Activated naive CD8-positive, alpha-beta T cell treated with anti-CD3 and anti-CD28 coated beads, Interleukin-2, amount 50 U/mL, for 16 hours (primary cell): Measurements from ENCODE around the gene FRMD5.

ENCODE experiments used
- DNase-seq: peaks from one replicate; pipeline ENCODE4 v3.0.0-alpha.2; 2020; ENCODE audit warnings: low read depth, low spot score

The FRMD5 gene

DNA sequence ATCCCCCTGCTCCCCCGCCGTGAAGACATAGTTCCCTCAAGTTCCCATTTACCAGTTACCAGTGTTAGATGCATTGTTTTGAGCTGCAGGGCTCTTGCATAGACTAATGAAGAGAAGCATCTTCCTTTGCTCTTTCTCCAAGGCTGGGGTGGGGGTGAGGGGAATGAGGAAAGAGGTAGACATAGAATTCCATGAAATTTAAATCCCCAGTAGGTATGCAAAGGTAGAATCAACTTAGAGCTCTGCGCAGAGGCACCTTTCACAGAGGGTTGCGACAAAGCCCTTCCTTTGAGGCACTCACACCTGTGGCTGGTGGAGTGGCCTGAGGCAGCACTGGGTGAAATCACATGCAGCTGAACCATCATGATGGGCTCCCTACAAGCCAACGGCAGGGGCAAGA is 266.9 kb downstream of the FRMD5 start:
- DNase-seq, result no peak

DNA sequence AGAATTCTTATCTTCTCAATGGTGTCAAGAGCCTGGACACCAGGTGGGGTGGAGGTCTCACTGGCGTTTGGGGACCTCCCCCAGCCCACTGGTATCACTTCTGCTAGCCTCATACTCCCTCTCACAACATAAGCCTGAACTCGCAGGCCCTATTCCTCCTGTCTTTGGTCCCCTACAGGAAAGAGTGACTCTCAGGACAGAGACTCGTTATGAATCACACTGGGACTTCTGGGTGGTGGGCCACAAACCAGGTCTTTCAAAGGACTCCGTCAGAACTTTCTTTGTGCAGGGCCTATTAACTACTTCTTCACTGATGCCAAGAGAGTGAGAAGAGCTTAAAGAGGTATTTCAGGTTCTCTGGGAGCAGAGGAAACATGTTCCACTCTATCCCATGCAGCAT is 267.9 kb downstream of the FRMD5 start:
- no peak for DNase-seq

DNA sequence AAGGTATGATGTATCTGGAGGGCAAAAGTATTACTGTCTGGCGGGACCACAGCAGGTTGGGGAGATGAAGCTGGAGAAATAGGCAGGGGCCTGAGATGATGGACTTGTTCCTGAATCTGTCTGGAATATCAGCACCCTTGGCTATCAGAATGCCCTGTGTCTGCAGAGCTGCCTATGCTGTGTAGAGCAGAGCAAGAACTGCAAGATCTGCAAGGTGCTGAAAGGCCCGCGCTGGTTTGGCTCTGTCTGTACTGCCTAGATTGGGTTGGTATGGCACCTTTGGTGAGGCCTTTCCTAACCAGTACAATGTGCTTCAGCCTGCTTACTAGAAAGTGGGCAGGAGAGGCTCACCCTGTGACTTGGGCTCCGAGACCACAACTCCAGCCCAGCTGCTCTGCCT is 271.5 kb downstream of the FRMD5 start:
- DNase-seq, result no peak

DNA sequence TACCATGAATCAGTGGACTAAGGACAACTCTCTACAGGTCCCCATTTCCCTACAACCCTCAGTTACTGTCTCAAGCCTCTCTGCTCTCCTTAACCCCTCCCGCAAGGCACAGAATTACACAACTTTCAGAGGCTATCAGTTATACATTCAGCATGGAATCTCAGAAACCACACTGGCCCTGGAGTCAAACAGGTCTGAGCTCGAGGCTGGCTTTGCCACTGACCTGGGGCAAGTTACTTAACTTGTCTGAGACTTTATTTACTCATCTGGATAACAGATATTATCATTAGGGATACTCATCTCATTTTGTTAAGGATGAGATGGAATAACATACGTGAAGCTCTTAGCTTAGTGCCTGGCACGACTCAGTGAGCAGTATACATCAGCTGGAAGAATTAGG is 273.1 kb downstream of the FRMD5 start:
- DNase-seq, result no peak

DNA sequence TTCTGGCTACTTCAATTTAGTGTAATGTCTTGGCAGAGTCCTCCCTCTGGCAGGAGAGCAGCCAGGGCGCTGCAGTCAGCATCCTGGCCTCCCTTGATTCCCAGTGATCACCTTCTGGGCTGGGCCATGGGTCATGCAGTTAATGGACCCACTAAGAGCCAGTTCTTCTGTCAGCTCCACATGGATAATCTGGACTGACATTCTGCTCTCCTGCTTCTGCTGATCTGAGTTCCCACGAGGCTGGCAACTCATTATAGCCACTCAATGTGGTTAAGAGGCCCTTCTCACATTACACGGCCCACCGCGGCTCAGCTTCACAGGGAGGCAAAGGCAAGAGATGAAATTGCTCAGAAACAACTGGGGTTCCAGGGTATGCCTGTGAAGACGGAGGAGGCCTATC is 274.3 kb downstream of the FRMD5 start:
- no peak for DNase-seq

DNA sequence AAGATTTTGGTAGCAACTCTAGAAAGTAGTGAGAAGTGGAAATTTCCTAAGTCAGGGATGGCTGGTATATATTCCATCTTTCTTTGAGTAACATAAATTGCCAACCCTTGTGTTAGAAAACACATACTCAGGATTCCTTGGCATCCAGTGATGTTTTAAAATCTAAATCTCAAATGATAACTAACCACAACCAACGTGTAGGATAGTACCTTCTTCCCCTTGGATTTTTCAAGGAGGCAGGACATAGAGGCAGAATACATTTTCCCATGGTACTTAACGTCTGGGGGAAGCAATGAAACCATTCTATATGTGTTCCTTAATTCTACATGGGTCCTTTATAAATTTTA is 274.8 kb downstream of the FRMD5 start:
- no peak for DNase-seq

DNA sequence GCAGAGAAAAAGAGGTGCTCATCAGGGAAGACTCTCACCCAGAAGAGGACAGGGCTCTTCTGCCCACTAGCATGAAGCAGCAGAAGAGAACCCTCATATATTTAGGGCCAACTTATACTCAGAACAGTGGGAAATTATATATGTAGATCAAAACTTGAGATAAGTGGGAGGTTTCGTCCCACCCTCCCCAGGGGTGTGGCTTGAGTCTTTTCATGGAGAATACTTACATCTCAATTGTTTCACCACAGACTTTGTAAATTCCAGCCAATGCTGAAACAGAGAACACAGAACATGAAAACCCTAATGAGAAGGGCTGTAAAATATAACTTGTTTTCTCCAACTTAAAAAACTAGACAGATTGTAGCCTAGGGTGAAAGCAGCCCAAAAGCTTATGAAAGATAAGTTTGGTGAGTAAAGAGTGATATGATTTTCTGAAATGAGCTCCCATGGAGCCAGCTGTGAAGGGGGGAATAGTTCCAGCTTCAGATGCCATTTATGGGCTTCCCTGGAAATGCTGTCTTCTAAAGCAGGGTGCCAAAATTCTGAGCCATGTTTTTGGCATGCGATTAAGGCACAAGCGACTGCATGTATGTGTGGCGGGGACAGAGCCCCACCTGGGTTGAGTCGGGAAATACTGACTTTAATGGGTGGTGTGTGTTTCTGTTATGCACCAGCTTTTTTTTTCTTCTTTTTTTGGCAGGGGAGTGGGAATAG is 275.4 kb downstream of the FRMD5 start:
- no peak for DNase-seq

DNA sequence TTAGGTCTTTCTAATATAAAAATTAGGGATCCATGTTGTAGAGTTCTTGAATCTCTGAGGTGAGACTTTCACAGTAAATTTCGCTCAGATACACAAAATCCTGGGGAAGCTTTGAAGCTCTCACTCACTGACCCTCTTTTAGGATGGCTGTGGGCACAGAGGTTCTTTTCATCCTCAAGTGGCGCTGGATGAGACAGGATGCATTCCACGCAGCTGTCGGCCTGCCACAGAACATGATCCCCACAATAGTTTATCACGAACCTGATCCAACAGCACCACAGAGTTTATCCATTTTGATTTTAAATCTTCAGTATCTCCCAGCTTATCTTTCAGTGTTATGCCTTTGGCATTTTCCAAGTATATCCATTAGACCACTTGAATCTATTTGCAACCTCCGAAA is 276.4 kb downstream of the FRMD5 start:
- DNase-seq, result no peak

DNA sequence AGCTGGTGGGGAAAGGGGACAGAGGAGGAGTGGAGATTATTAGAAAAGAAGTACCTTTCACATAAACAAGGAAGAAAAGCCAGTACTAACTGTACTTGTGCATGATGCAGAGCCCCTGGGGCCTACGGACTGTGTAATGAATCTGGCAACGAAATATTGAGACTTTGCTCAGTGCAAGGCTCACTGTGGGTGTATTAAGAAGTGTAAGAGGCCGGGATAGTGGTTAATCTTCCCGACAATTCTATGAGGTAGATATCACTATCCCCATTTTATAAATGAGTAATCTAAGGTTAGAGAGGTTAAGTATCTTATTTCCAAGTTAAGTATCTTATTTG is 278.8 kb downstream of the FRMD5 start:
- no peak for DNase-seq

DNA sequence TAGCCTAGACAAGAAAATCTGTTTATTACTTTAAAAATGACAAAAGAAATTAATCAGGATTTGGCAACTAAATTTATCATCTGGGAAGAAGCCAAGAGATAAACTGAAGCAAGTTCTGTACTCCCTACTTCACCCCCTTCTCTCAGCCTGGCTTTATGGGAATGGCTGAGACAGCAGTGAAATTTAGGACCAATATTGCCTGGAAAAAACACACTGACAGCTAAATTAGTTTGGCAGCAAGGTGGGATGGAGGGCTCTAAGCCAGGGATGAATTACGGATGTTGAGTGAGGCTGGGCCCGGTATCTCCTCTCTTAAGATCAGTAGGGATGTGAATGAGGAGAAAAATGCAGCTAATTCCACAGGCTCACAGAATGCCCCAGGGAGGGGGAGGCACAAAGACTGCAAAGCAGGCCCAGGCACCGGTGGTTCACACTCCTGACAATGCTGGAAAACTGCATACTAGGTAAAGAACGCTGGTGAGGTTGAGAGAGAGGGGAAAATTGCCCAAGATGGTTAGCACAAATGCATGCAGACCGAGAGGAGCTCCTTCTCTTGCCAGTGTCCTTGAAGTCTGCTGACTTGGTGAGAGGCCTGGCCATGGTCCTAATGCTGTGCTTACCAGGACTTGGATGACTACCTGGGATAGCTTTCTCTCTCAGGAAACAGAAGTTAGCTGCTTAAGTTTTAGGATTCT is 279.3 kb downstream of the FRMD5 start:
- no peak for DNase-seq

DNA sequence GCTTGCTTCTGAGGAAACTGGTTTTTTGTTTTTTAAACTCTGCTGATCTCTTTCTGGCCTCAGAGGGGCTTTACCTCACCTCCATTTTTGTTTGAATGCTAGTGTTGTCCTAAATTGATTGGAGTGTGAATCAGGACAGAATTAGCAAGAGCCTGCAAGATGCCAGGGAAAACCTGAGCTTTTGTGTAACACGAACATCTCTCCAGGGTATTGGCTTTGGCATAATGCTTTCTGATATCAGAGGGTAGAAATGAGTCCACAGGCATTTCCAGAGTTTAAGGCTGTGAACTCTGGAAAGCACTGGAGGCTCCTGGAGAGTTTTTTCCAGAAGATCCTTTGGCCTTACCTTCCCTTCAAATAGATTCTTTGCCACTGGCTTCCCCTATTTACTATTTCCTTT is 281.1 kb downstream of the FRMD5 start:
- DNase-seq, result no peak

DNA sequence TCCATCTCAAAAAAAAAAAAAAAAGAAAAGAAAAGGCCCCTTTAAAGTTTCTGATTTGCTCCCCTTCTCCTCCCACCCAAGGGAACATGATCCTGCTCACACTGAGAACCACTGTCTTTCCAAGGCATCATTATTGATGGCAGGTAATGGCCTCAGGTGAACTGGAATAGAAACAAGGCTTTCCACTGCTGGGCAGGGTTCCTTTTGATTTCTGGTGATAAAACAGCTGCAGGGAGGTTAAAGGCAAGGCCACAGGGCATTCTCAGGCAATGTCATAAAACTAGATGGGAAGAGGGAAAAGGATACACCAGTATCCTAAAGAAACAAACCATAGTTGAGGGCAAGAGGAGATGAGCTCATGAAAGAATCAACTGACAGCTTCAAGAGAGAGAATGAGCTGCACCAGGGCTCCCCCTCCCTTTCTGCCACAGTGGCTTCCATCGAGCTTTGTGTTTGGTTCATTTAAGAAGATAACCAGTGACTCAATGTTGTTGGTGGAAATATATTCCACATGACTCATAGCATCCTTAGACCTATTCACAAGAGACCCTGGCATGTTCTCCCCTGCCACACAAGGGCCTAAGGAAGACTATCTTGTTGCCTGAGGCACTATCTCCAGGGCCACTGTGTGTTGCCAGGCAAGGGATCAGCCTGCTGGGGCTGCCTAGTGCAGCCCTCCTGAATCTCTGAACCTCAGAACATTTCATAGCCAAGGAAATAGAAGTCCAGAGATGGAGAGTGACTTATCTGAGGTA is 281.9 kb downstream of the FRMD5 start:
- no peak for DNase-seq

DNA sequence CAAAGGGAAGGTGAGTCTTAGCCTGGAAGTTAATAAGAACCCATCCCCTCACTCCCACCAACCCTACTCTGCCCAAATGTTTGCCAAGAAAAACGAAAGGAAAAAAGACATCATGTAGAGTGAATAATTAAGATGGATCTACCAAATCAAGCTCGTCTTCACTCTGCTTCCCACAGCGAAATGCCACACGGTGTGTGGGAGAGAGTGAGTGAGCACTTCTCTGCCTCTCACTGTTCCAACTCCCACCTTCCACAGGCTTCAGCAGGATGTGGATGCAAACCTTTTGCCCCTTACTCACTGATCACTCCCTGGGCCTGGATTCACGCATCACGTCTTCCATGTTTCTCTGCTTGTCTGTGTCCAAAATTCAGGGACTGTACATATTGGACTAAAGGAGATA is 282.9 kb downstream of the FRMD5 start:
- DNase-seq, result no peak

DNA sequence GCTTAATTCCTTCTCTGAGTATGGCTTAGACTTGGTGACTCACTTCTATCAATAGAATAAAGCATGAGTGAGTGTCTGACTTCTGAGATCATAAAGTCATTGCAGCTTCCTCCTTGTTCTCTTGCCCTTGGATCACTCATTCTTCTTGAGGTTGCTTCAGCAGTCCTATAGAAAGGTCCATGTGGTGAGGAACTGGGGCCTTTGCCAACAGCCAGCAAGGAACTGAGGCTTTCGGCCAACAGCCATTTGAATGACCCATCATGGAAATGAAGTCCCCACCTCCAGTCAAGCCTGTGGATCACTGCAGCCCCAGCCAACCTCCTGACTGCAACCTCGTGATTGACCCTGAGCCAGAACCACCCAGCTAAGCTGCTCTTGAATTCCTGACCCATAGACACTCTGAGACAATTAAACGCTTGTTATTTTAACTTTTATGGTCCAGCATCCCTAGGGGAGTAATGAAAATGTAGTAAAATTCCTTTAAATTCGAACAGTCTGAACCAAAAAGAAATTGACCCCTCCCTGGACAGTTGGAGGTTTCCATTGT is 283.8 kb downstream of the FRMD5 start:
- no peak for DNase-seq

DNA sequence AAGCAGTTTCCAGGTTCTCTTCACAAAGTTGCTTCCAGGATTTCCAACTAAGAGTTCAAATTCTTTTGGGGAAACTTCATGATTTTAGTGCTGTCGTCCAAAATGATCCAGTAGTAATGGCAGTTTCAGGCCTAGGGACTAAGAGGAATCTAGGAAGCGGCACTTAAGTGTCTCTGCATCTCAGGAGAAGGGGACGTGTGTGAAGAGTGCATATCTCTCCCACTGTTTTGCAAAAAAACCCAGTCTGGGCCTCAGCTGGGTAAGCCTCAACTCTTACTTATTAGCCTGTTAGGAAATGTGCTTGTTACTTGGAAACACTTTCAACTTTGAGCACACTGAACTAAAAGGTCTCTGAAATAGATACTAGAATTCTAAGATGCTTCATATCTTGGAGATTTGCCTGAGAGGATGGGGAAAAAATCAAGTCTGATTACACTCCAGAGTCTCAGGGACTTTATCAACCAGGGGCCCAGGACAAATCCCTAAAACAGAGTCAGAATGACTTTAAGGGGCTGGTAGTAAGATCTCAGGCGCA is 286.5 kb downstream of the FRMD5 start:
- no peak for DNase-seq

DNA sequence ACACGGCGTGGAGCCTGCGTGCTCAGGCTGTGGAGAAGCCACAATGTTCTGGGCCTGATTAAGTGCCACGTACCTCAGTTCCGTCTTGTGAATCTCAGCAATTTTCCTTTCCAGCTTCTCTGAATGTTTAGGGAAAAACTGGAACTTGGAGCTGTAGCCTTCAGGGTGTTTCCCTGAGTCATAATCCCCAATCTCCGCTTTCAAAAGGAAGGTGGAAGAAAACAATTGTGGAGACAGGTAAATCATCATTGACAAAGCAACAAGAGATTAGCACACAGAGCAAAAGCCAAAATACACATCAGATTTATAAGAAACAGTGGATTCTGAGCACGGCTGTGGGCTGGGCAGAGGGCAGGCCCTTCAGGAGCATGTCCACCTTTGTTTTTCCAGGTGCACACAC is 289.3 kb downstream of the FRMD5 start:
- DNase-seq, result no peak

DNA sequence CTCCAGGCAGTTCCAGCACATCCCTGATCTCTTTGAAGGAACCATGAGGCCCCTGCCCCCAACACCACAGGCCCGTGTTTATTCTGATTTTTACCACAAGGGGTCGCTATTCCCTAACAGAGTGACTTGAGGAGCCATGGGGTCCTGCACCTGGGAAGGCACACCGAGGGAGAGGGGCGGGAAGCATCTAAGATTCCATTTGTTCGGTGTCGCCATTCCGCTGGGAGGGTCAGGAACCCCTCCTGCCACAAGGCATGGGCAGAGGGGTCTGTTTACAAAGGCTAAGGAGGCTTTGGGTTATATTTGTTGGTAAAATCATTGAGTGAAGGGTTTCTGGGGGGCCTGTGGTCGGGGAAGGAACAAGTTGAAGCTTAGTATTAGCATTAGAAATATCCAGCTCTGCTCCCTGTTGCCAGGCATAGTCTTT is 291.2 kb downstream of the FRMD5 start:
- DNase-seq, result peak; percentile 26

DNA sequence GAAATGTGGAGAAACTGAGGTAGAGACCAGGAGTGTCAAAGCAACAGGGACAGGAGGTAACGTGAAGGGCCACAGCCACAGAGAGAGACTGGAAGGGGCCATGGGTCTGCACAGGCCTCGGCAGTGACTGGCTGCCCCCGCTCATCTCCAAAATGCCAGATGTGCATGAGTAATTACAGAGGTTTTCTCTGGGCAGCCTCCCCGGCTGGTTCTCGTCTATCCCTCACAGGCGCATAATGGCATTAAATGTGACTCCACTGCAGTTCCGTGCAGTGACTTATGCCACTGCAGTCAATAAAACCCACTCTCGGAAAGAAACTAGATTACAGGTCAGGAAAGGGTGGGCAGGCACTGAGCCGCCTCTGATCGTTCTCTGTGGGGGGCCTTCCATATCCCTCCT is 293.6 kb downstream of the FRMD5 start:
- DNase-seq, result no peak

DNA sequence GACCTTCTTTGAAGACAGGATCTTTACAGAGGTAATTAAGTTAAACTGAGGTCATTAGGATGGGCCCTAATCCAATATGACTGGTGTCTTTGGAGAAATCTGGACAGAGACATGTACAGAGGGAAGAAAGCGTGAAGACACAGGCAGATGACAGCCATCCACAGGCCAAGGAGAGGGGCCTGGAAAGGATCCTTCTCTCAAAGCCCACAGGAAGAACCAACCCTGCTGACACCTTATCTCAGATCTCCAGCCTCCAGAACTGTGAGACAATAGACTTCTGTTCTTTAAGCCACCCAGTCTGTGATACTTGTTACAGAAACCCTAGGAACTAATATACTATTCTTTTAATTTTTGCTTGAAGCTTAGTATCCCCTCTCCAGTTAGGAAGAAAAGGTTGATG is 294.1 kb downstream of the FRMD5 start:
- DNase-seq, result no peak

DNA sequence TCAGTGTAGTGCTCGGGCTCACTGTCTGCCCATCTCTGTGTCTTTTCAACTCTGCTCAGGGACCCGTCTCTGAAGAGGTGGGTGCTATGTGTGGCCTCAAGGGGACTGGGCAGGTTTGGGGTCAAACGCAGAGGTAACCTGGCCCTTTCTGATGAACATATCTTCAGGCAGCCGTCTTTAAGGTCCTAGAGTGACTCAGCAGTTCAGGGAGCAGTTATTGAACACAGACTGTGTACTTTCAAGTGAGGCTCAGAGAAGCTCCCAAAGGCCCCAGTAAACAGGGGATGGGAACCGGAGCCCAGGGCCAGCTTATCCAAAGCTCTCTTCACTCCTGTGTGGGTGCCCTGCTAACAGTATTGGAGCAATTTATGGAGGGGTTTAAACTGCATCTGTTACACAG is 295.1 kb downstream of the FRMD5 start:
- DNase-seq, result no peak

DNA sequence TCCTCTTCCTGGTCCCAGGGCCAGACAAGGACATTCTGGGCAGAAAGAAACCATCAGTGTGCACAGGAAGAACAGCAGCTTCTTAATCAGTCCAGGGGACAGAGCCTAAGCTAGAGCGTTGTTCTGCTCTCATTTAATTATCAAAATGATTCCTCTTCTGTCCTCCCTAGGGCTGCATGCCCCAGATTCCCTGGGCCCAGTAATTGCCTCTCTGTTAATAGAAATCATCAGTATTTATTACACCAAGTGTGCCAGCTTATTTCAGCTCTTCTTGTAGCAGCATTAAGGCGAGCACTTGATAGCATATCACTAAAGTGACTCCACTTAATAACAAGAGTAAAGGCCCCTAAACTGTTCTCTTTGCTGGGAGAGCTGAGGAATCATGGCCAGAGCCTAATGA is 296.2 kb downstream of the FRMD5 start:
- no peak for DNase-seq

DNA sequence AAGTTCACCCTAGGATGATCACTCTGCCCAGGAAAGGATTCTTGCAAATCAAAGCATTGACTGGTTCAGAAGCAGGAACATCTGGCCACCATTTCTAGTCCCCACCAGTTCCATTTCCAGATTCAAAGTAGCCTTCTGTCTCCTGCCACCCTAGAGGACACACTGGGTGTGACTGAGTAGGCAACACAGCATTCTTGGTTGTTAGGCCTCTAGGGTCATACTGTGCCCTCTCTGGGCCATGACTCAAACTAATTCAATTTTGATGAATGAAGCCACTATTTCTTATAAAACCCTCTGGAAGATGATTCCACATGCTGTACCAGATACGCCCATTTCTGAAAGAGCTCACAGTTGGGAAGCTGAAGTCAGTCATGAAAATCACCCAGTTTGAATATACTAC is 298.5 kb downstream of the FRMD5 start:
- no peak for DNase-seq

DNA sequence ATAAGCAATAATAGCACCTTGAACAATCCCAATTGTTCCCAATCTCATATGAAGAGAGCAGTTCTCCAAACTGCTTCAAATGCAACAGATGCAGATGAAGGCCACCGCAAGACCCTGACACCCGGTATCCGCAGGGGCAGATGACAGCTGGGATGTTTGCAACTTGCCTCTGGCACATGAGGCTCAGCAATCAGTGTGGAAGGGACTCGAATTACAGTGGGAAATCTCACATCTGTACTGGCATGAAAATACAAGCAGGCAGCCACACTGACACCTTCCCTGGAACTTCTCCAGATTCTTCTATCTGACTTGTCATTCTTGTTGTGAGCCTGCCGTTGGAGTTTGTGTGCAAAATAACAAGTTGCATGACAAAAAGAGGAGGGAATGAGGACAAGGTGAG is 299.5 kb downstream of the FRMD5 start:
- DNase-seq, result no peak
